T-cell (primary cell): Measurements from ENCODE around the gene SCYL1. TPM values are rescaled to one million over a fixed set of nuclear protein-coding genes. Genes with fewer than 3 reads are reported as not detected.
A peak's percentile ranks its signal among the peaks of the same experiment; 100 is the strongest.

Experiments
- ATAC-seq, 4 experiments: fragments of 200-7000 bp in 3 of 4; fragments of 150-1000 bp in 1 of 4; cut with Tn5 transposase; replicated peaks in 1 of 4; 1 replicate in 3 of 4; 2 replicates in 1 of 4; pipeline ENCODE4 v1.10.0; 2021; ENCODE audit warnings: moderate library complexity in 3 of 4, mild to moderate bottlenecking in 2 of 4, moderate number of reproducible peaks in 1 of 4
- CTCF ChIA-PET, 2 donors: fragments of 300-600 bp; sonication (Branson Sonifier 250); formaldehyde crosslinking; loops; one replicate each; lab custom pipeline; 2022; ENCODE audit warnings: antibody characterized with exemption in 2 of 2; lab: Charles Lee
- POLR2A ChIA-PET, 2 donors: fragments of 300-600 bp; sonication (Branson Sonifier 250); formaldehyde crosslinking; loops; one replicate each; lab custom pipeline; 2022; ENCODE audit warnings: antibody characterized with exemption in 2 of 2; lab: Charles Lee
- DNase-seq, 35 experiments: peaks; one replicate each; pipeline versions ENCODE4 v3.0.0 to v3.0.0-alpha.2; 2013 to 2023
- H3K27ac ChIP-seq: one replicate; pipeline ENCODE4 v1.5.1; 2013; ENCODE audit warnings: low read length
- H3K27me3 ChIP-seq, 2 experiments: replicated peaks in 1 of 2; 1 replicate in 1 of 2; 2 replicates in 1 of 2; pipeline versions ENCODE4 v1.6.1 to v1.7.0; 2013; ENCODE audit warnings: low read length in 1 of 2, mixed read lengths in 1 of 2; ENCODE audit not compliant: control insufficient read depth in 2 of 2, insufficient read depth in 2 of 2; ENCODE audit errors: extremely low read depth in 1 of 2
- H3K36me3 ChIP-seq, 2 donors: 1 replicate in 1 of 2; 2 replicates in 1 of 2; pipeline versions ENCODE4 v1.6.1 to v1.7.0; 2013; ENCODE audit warnings: low read length in 1 of 2; ENCODE audit not compliant: control insufficient read depth in 2 of 2, insufficient read depth in 1 of 2; ENCODE audit errors: extremely low read depth in 1 of 2
- H3K4me1 ChIP-seq, 2 experiments: 1 replicate in 1 of 2; 2 replicates in 1 of 2; pipeline versions ENCODE4 v1.6.1 to v1.7.0; 2013; ENCODE audit warnings: low read length in 2 of 2, mixed read lengths in 1 of 2; ENCODE audit not compliant: insufficient read depth in 2 of 2, control insufficient read depth in 1 of 2; ENCODE audit errors: extremely low read depth in 1 of 2
- H3K4me3 ChIP-seq, 2 donors: 1 replicate in 1 of 2; 2 replicates in 1 of 2; pipeline versions ENCODE4 v1.5.1 to v1.7.0; 2013; ENCODE audit warnings: mild to moderate bottlenecking in 2 of 2, low read length in 1 of 2, moderate library complexity in 1 of 2; ENCODE audit not compliant: control insufficient read depth in 1 of 2; ENCODE audit errors: extremely low read depth in 1 of 2
- H3K9me3 ChIP-seq: 2 replicates; pipeline ENCODE4 v1.7.0; 2013
- H3K27ac Mint-ChIP-seq, 2 donors: one replicate each; pipeline ENCODE4 v1.8.0; 2020 to 2021; ENCODE audit warnings: mild to moderate bottlenecking in 2 of 2, mixed read lengths in 2 of 2
- H3K27me3 Mint-ChIP-seq, 2 donors: one replicate each; pipeline ENCODE4 v1.8.0; 2021 to 2022; ENCODE audit warnings: mixed read lengths in 2 of 2
- H3K36me3 Mint-ChIP-seq: one replicate; pipeline ENCODE4 v1.8.0; 2021; ENCODE audit warnings: mixed read lengths
- H3K4me1 Mint-ChIP-seq, 3 donors: one replicate each; pipeline ENCODE4 v1.8.0; 2020 to 2022; ENCODE audit warnings: mixed read lengths in 3 of 3, mild to moderate bottlenecking in 1 of 3
- H3K4me3 Mint-ChIP-seq, 3 donors: one replicate each; pipeline ENCODE4 v1.8.0; 2020 to 2022; ENCODE audit warnings: mild to moderate bottlenecking in 3 of 3, mixed read lengths in 3 of 3, moderate library complexity in 3 of 3
- H3K9me3 Mint-ChIP-seq, 3 donors: one replicate each; pipeline ENCODE4 v1.8.0; 2020 to 2022; ENCODE audit warnings: mixed read lengths in 3 of 3
- WGBS: methylation state at CpG from one replicate; pipeline ENCODE4 v1.1.5; 2013; ENCODE audit warnings: missing lambda C conversion rate; ENCODE audit not compliant: insufficient coverage; 5-methylcytosine and 5-hydroxymethylcytosine counted together
- total RNA-seq, 35 experiments: library from RNA in 6 of 35; stranded (reverse) in 6 of 35; fragments of 120-200 nt in 1 of 35; gene quantifications; one replicate each; pipeline versions ENCODE4 v1.2.1 to v1.2.4 and lab custom pipeline; 2013 to 2026

The SCYL1 gene
- total RNA-seq, 5 donors from 2014 or later (not counting 1 experiment from before 2014, with no cell fraction given) = 66.4 to 96.8 (median 76.8) TPM

DNA sequence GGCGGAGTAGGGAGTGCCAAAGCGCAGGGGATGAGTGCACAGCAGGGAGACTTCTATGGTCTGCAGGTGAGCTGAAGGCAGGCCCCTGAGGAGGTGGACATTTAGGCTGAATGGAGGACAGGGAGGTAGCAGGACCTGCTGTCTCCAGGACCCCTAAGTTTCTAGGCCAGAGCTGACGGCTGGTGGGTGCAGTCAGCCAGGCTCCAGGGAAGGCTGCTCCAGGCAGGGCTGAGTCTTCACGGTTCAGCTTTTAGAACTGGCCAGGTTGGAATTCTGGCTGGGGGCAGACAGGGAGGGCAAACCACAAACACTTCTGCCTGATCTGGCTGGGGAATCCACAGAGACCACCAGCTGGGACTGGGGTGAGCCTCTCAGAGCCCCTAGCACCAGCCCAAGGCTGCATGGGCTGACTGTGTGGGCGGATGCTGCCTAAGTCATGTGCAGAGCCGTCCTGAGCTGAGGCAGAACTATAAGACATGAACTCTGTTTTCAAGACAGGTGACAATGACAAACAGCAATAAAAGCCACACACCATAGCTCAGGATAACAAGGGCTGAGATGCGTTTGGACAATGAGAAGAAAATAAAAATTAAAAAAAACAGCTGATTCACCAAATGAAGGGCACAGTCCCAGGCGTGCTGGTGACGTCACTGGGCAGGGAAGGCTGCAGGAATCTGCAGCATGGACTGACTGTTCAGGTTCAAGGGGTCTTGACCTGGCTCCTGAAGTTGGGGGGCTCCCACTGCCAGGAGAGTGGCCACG, 36.4 kb upstream of the SCYL1 start:
- peak overlapping the region in 1 of 3 donors; percentile 48 for H3K4me3 Mint-ChIP-seq
- no peak for DNase-seq
- 83% methylated on average over 8 of the region's 10 CpGs for WGBS

DNA sequence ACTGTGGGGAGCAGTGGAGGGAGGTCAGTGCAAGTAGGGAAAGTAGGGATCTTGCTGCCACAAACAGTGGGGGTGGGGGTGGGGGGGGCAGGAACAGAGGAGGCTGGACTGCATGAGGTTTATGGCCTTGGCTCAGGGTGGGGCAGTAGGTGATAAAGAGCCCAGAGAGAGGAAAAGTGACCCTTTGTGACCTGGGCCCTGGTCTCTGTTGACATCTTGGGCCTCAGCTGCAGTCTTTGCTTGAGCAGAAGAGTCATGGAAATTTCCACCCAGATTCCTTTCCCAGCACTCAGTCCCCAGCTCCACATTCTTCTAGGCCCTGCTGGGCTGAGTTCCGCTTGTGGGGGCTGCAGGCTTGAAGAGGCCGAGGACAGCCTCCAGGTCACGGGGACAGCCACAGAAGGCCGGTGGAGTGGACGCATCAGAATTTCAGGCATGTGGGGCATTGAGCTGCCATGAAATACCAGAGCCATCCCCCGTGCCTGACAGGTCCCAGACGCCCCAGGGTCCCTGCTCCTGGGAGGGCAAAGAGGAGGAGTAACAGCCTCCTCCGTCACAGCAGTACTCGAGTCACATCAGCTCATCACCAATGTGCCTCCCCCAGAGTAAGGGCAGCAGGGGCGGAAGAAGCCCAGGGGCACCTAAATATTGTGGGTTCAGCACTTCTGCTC, 35.7 kb upstream of the SCYL1 start:
- H3K4me3 ChIP-seq = no peak overlapping the region
- CTCF ChIA-PET = no interaction called here
- H3K4me1 ChIP-seq = peaks cover 4 to 27% of the 10 kb centered on the region in 2 experiments
- H3K27me3 ChIP-seq = peaks cover 0 to 18% of the 10 kb centered on the region in 2 experiments
- ATAC-seq (no peak), DNase-seq (no peak)
- no peak overlapping the region for H3K27ac ChIP-seq
- Mint-ChIP-seq H3K27me3 (no peaks in the 10 kb centered on the region), H3K4me3 (no peak overlapping the region), H3K27ac (no peak overlapping the region), H3K4me1 (peaks cover 17 to 39% (median 33%) of the 10 kb centered on the region in 3 donors), H3K36me3 (no peaks in the 10 kb centered on the region), H3K9me3 (no peaks in the 10 kb centered on the region)
- no peaks in the 10 kb centered on the region for H3K9me3 ChIP-seq
- no peaks in the 10 kb centered on the region for H3K36me3 ChIP-seq
- POLR2A ChIA-PET = interaction anchor here in 1 of 2 donors (1.0 kb wide), 1 partner anchor 10 kb away, joined by 4 read pairs; the partner anchor contains the start of gene MALAT1
- 94% methylated on average over 7 of the region's 10 CpGs for WGBS

More for the DNA sequence above, 36.4 kb upstream of the SCYL1 start:
- ChIA-PET CTCF (no interaction called here), POLR2A (interaction anchor here (0.6 to 1.0 kb wide), 3 partner anchors 11 to 573 kb away, joined by 3 to 4 read pairs (median 4); partner anchors contain the start of gene MALAT1 (in 1 of the 2))
- Mint-ChIP-seq H3K9me3 (no peaks in the 10 kb centered on the region), H3K27ac (no peak overlapping the region), H3K4me1 (peaks cover 17 to 39% (median 33%) of the 10 kb centered on the region in 3 donors), H3K27me3 (no peaks in the 10 kb centered on the region), H3K36me3 (no peaks in the 10 kb centered on the region)
- Histone ChIP-seq H3K36me3 (no peaks in the 10 kb centered on the region), H3K4me3 (no peak overlapping the region), H3K9me3 (no peaks in the 10 kb centered on the region), H3K27ac (no peak overlapping the region), H3K4me1 (peaks cover 3 to 25% of the 10 kb centered on the region in 2 experiments), H3K27me3 (peaks cover 0 to 18% of the 10 kb centered on the region in 2 experiments)
- ATAC-seq = peak; percentile 49 to 60 (median 58)

DNA sequence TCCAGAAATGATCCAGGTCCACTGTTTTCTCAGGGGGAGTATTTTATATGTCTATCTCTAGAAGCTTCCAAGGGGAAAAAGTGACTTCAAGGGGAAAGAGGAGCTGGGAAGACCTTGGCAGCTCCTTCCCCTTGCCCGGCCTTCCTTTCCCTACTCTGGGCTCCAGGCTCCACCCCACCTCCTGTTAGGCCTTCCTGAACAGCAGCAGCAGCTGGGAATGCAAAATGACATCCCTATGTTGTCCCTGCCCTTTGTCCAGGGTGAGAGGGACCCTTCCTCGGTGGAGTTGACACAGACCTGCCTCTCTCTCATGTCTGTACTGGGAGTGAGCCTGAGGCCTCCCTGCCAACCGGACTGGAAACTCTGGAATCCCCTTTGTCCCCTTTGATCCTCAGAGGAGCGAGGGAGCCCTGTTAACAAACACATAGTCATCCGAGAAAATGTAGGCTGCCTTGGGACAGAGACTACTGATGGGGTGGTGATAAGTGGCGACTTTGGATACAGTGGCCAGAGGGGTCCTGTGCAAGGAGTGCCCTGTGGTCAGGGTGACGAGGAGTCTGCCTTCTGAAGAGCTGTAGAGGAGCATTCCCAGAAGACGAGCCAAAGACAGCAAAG, 35.1 kb upstream of the SCYL1 start:
- no peak overlapping the region for H3K4me3 ChIP-seq
- ChIA-PET CTCF (no interaction called here), POLR2A (interaction anchor here (0.6 to 0.9 kb wide), 3 partner anchors 10 to 25 kb away, joined by 3 read pairs; no protein-coding TSS in a partner anchor)
- ATAC-seq (no peak), DNase-seq (no peak)
- Mint-ChIP-seq H3K27ac (no peak overlapping the region), H3K4me3 (no peak overlapping the region), H3K4me1 (peaks cover 20 to 39% (median 37%) of the 10 kb centered on the region in 3 donors), H3K36me3 (no peaks in the 10 kb centered on the region), H3K27me3 (no peaks in the 10 kb centered on the region), H3K9me3 (no peaks in the 10 kb centered on the region)
- no peak overlapping the region for H3K27ac ChIP-seq
- WGBS = 94% methylated on average over 5 of the region's 8 CpGs
- no peaks in the 10 kb centered on the region for H3K9me3 ChIP-seq
- H3K36me3 ChIP-seq = no peaks in the 10 kb centered on the region
- H3K27me3 ChIP-seq = peaks cover 0 to 18% of the 10 kb centered on the region in 2 experiments
- peaks cover 4 to 27% of the 10 kb centered on the region in 2 experiments for H3K4me1 ChIP-seq

DNA sequence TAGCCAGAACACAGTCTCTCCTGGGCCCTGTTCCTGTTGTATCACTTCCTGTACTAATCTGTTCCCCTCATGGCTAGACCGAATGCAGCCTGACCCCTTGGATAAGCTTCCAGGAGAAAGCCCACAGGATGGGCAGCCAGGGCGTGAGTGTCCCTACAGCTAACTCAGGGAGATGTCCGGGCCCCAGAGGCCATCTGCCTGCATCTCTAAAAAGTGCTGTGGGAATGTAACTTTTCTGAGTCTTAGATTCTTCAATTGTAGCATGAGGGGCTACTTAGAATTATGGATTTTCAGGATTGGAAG, 33.8 kb upstream of the SCYL1 start:
- H3K4me1 ChIP-seq = peaks cover 7 to 32% of the 10 kb centered on the region in 2 experiments
- no peak overlapping the region for H3K4me3 ChIP-seq
- ChIA-PET CTCF (interaction anchor here in 1 of 2 donors (0.6 to 0.8 kb wide), 2 partner anchors 17 to 551 kb away, joined by 3 to 11 read pairs; no protein-coding TSS in a partner anchor), POLR2A (interaction anchor here in 1 of 2 donors (0.6 kb wide), 1 partner anchor 18 kb away, joined by 4 read pairs; no protein-coding TSS in a partner anchor)
- H3K27me3 ChIP-seq = peaks cover 0 to 18% of the 10 kb centered on the region in 2 experiments
- H3K27ac Mint-ChIP-seq = no peak overlapping the region
- no peaks in the 10 kb centered on the region for H3K9me3 ChIP-seq
- DNase-seq (no peak), ATAC-seq (no peak)
- H3K36me3 ChIP-seq = no peaks in the 10 kb centered on the region
- WGBS = 100% methylated on average over 1 of the region's 3 CpGs
- H3K4me3 Mint-ChIP-seq = no peak overlapping the region
- H3K4me1 Mint-ChIP-seq = peaks cover 25 to 44% (median 42%) of the 10 kb centered on the region in 3 donors
- no peaks in the 10 kb centered on the region for H3K36me3 Mint-ChIP-seq
- H3K9me3 Mint-ChIP-seq = no peaks in the 10 kb centered on the region
- no peaks in the 10 kb centered on the region for H3K27me3 Mint-ChIP-seq
- H3K27ac ChIP-seq = no peak overlapping the region

GRCh38 chr11:65491614-65492386, 33.1 kb upstream of the SCYL1 start:
- ChIA-PET CTCF (interaction anchor here (0.6 to 1.6 kb wide), 6 partner anchors 10 to 551 kb away, joined by 3 to 11 read pairs (median 4); no protein-coding TSS in a partner anchor), POLR2A (interaction anchor here in 1 of 2 donors (0.6 kb wide), 2 partner anchors 17 to 87 kb away, joined by 3 to 4 read pairs; no protein-coding TSS in a partner anchor)
- H3K27ac Mint-ChIP-seq = no peak overlapping the region
- Histone ChIP-seq H3K27me3 (peaks cover 0 to 18% of the 10 kb centered on the region in 2 experiments), H3K36me3 (no peaks in the 10 kb centered on the region), H3K4me1 (peaks cover 9 to 39% of the 10 kb centered on the region in 2 experiments), H3K27ac (no peak overlapping the region), H3K9me3 (no peaks in the 10 kb centered on the region), H3K4me3 (no peak overlapping the region)
- no peak overlapping the region for H3K4me3 Mint-ChIP-seq
- ATAC-seq (no peak), DNase-seq (no peak)
- no peaks in the 10 kb centered on the region for H3K36me3 Mint-ChIP-seq
- H3K27me3 Mint-ChIP-seq = no peaks in the 10 kb centered on the region
- 94% methylated on average over 11 of the region's 17 CpGs for WGBS
- no peaks in the 10 kb centered on the region for H3K9me3 Mint-ChIP-seq
- H3K4me1 Mint-ChIP-seq = peaks cover 32 to 51% (median 49%) of the 10 kb centered on the region in 3 donors
